RWPE1 (cell line): ENCODE data around the gene SHISA8.

Experiments
- CTCF ChIA-PET: fragments of 350-600 bp; sonication (Branson Sonifier 250); formaldehyde crosslinking; extraction: SDS; loops from one replicate; lab custom pipeline; 2021; lab: Yijun Ruan, JAX
- POLR2A ChIA-PET: fragments of 400-600 bp; formaldehyde crosslinking; extraction: SDS; loops from one replicate; lab custom pipeline; 2020; ENCODE audit warnings: antibody characterized with exemption; ENCODE audit not compliant: low non-redundant PET; lab: Yijun Ruan, JAX
- DNase-seq: peaks from one replicate; pipeline ENCODE4 v3.0.0; 2012; ENCODE audit warnings: low spot score
- H3K27ac ChIP-seq: fragments of 450-650 bp; 2 replicates; pipeline ENCODE4 v1.5.1; 2017
- CTCF ChIP-seq: fragments of 450-650 bp; conservative IDR thresholded peaks from 2 replicates; pipeline ENCODE4 v1.5.1; 2017; ENCODE audit warnings: low read depth, mild to moderate bottlenecking

SHISA8 gene

GRCh38 chr22:41933411-41934177 is 18.7 kb upstream of the SHISA8 start:
- peak overlapping the region; percentile 7; the same call in 1 of the 2 replicates for H3K27ac ChIP-seq
- CTCF ChIA-PET, result no interaction called here
- POLR2A ChIA-PET, result no interaction called here
- TF ChIP-seq CTCF, result no peak
- DNase-seq, result no peak

GRCh38 chr22:41932353-41932752 is 17.5 kb upstream of the SHISA8 start:
- ChIA-PET CTCF (interaction anchor here (0.6 kb wide), 1 partner anchor 431 kb away, joined by 4 read pairs; no protein-coding TSS in a partner anchor), POLR2A (no interaction called here)
- peak overlapping the region; percentile 22; the same call in 1 of the 2 replicates for H3K27ac ChIP-seq
- no peak for TF ChIP-seq CTCF
- no peak for DNase-seq

GRCh38 chr22:41931701-41932269 is 16.9 kb upstream of the SHISA8 start:
- ChIA-PET CTCF (interaction anchor here (0.6 kb wide), 1 partner anchor 432 kb away, joined by 4 read pairs; no protein-coding TSS in a partner anchor), POLR2A (interaction anchor here (0.7 kb wide), 1 partner anchor 14 kb away, joined by 3 read pairs; no protein-coding TSS in a partner anchor)
- no peak for TF ChIP-seq CTCF
- no peak for DNase-seq
- peak overlapping the region; percentile 22 for H3K27ac ChIP-seq

GRCh38 chr22:41929418-41929810 is 14.5 kb upstream of the SHISA8 start:
- CTCF ChIA-PET, result no interaction called here
- POLR2A ChIA-PET, result no interaction called here
- DNase-seq, result no peak
- TF ChIP-seq CTCF, result no peak
- no peak overlapping the region for H3K27ac ChIP-seq

- ChIA-PET CTCF (no interaction called here), POLR2A (no interaction called here)
- H3K27ac ChIP-seq, result no peak overlapping the region
- no peak for DNase-seq
- TF ChIP-seq CTCF, result no peak
Observed at GRCh38 chr22:41928593-41929417, 13.9 kb upstream of the SHISA8 start.

- ChIA-PET CTCF (no interaction called here), POLR2A (no interaction called here)
- TF ChIP-seq CTCF, result no peak
- no peak overlapping the region for H3K27ac ChIP-seq
- no peak for DNase-seq
Observed at GRCh38 chr22:41927813-41928212, 12.9 kb upstream of the SHISA8 start.
